AG04449 (cell line): ENCODE measurements around the gene POMP.
A peak's percentile ranks its signal among the peaks of the same experiment; 100 is the strongest.

Experiments used
- CTCF ChIA-PET: fragments of 350-600 bp; formaldehyde crosslinking; extraction: SDS; loops from one replicate; lab custom pipeline; 2021; ENCODE audit warnings: antibody characterized with exemption; lab: Yijun Ruan, JAX
- POLR2A ChIA-PET: fragments of 400-600, 350-600 bp; formaldehyde crosslinking; extraction: SDS; loops from one replicate; lab custom pipeline; 2020; ENCODE audit warnings: antibody characterized with exemption, inconsistent platforms; lab: Yijun Ruan, JAX
- DNase-seq: peaks from one replicate; pipeline ENCODE4 v3.0.0-alpha.2; 2010; ENCODE audit warnings: low read depth, low spot score
- H3K4me3 ChIP-seq: 2 replicates; pipeline ENCODE4 v1.5.1; 2011; ENCODE audit warnings: low read depth, mild to moderate bottlenecking, control low read depth, low read length
- CTCF ChIP-seq: IDR thresholded peaks from one replicate; pipeline ENCODE4 v1.5.1; 2011; ENCODE audit warnings: mild to moderate bottlenecking, moderate library complexity, low read length, control low read depth, inconsistent platforms; ENCODE audit not compliant: insufficient read depth; ENCODE audit errors: missing control alignments

Gene POMP

GRCh38 chr13:28718196-28718542 is 59.2 kb downstream of the POMP start:
- no peak for TF ChIP-seq CTCF
- DNase-seq: no peak
- ChIA-PET CTCF (interaction anchor here (1.3 to 1.6 kb wide), 5 partner anchors 9 to 78 kb away, joined by 3 to 6 read pairs (median 4); no protein-coding TSS in a partner anchor), POLR2A (interaction anchor here (1.2 kb wide), 1 partner anchor 9 kb away, joined by 4 read pairs; no protein-coding TSS in a partner anchor)
- peak overlapping the region; percentile 78 for H3K4me3 ChIP-seq

DNA sequence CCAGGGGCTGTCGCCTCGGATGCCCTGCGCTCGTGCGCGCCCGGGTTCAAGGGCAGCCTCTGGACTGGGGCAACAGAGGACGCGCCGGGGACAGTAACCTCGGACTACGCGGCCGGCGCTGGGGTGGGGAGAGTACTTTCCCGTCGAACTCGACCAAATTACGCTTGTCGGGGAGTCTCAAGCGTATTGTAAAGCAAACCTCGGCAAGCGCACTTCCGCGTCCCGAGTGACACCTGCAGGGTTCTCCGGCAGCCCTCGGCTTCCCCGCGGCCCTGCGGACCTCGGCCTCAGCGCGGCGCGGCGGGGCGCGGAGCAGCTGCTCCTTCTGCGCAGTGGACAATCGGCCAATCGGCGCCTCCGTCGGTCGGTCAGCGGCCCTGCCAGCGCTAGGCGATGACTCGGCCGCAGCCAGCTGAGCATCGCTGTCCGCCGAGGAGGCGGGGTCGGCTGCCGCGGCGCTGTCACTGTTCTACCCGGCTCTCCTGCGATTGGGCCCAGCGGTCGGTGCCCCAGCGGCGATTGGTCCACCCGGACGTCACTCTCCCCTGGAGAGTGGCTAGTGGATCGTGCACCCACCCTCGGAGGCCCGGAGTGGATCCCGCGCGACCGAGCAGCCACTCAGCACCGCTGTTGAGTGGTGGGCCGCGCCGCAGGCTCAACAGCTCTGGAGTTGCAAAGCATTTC is 59.8 kb downstream of the POMP start, which contains the start of gene SLC46A3:
Gene SLC46A3, minus strand, starts transcription at position 428 of the 684 bp plus-strand sequence. CDS start 972 bp downstream, outside the sequence.
- peak within 1 kb of the TSS; percentile 78 for H3K4me3 ChIP-seq
- ChIA-PET CTCF (interaction anchor here (1.3 to 1.6 kb wide), 4 partner anchors 13 to 78 kb away, joined by 3 to 6 read pairs (median 4); no protein-coding TSS in a partner anchor), POLR2A (interaction anchor here (0.7 to 1.2 kb wide), 2 partner anchors 8 to 19 kb away, joined by 3 to 4 read pairs; no protein-coding TSS in a partner anchor)
- peak; percentile 85 for DNase-seq
- TF ChIP-seq CTCF: peak; percentile 22

- DNase-seq: peak; percentile 69
- POLR2A ChIA-PET: interaction anchor here (0.7 to 1.2 kb wide), 2 partner anchors 8 to 20 kb away, joined by 3 to 4 read pairs; no protein-coding TSS in a partner anchor
- CTCF ChIA-PET: interaction anchor here (1.3 kb wide), 1 partner anchor 15 kb away, joined by 3 read pairs; no protein-coding TSS in a partner anchor
- peak overlapping the region; percentile 78 for H3K4me3 ChIP-seq
- TF ChIP-seq CTCF: no peak
Measured at GRCh38 chr13:28719227-28720055, 60.5 kb downstream of the POMP start.

- ChIA-PET CTCF (no interaction called here), POLR2A (no interaction called here)
- H3K4me3 ChIP-seq: no peak overlapping the region
- TF ChIP-seq CTCF: no peak
- DNase-seq: no peak
Measured at GRCh38 chr13:28723806-28724205, 64.9 kb downstream of the POMP start.

DNA sequence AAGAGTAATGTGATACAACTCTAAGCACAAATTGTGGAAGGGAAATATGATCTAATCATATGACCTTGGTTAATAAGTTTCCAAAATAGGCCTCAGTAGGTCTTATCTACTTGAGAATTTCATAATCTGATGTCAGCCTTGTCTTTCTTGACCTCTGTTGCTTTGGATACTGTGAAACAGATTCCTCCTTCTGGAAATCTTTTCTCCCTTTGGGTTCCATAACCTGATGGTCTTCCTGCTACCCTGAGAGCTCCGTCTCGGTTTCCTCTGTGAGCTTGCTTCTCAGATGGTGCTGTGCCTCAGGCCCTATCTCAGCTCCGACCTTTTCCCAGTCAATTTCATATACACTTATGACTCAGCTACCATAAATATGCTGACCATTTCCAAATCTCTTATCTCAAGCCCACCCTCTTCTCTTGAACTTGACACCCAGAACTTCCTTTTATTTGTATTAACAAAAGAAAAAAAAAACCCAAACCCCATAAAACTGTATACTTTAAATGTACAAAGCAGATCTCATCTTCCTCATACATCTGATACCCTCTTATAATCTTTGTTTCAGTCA is 66.2 kb downstream of the POMP start:
- DNase-seq: no peak
- POLR2A ChIA-PET: no interaction called here
- no peak overlapping the region for H3K4me3 ChIP-seq
- CTCF ChIA-PET: no interaction called here
- TF ChIP-seq CTCF: no peak
